SK-N-SH (cell line): ENCODE measurements around the gene FAT2. TPM values are rescaled to one million over a fixed set of nuclear protein-coding genes. Genes with fewer than 3 reads are reported as not detected.

ENCODE experiments used
- CTCF ChIA-PET: fragments of 300-600, 350-600 bp; formaldehyde crosslinking; extraction: SDS; loops from one replicate; lab custom pipeline; 2021; lab: Yijun Ruan, JAX
- POLR2A ChIA-PET: fragments of 350-600 bp; sonication (Branson Sonifier 250); formaldehyde crosslinking; extraction: SDS; loops from one replicate; lab custom pipeline; 2020; ENCODE audit warnings: antibody characterized with exemption, inconsistent platforms; lab: Yijun Ruan, JAX
- DNase-seq: peaks from one replicate; pipeline ENCODE4 v3.0.0; 2012
- H2AFZ ChIP-seq: fragments of 200-600 bp; sonication (generic); 2 replicates; pipeline ENCODE4 v1.8.1; 2016; ENCODE audit warnings: antibody characterized with exemption, mild to moderate bottlenecking, low read depth
- H3F3A ChIP-seq: fragments of 200-600 bp; sonication (generic); replicated peaks from 2 replicates; pipeline ENCODE3; 2016; ENCODE audit warnings: antibody characterized with exemption, mild to moderate bottlenecking; ENCODE audit not compliant: insufficient read depth
- H3K27ac ChIP-seq, 2 experiments: fragments of 200-500 bp in 1 of 2; fragments of 200-600 bp in 1 of 2; sonication (Bioruptor generic) in 1 of 2; sonication (generic), shearing (Covaris generic) in 1 of 2; 2 replicates each; pipeline versions ENCODE4 v1.5.1 to v1.6.1; 2014 to 2016; ENCODE audit warnings: low read depth in 2 of 2, inconsistent platforms in 1 of 2, low read length in 1 of 2, mild to moderate bottlenecking in 1 of 2, mixed read lengths in 1 of 2
- H3K27me3 ChIP-seq: fragments of 200-600 bp; sonication (generic), shearing (Covaris generic); 2 replicates; pipeline ENCODE4 v1.6.1; 2016; ENCODE audit warnings: mixed run types; ENCODE audit not compliant: insufficient read depth
- H3K36me3 ChIP-seq, 2 experiments: fragments of 200-500 bp in 1 of 2; fragments of 200-600 bp in 1 of 2; sonication (Bioruptor generic) in 1 of 2; sonication (generic) in 1 of 2; replicated peaks in 1 of 2; 2 replicates each; pipeline versions ENCODE3 to v1.5.1; 2014 to 2016; ENCODE audit warnings: low read length in 1 of 2, mild to moderate bottlenecking in 1 of 2; ENCODE audit not compliant: insufficient read depth in 2 of 2, control insufficient read depth in 1 of 2
- H3K4me1 ChIP-seq, 2 experiments: fragments of 200-500 bp in 1 of 2; fragments of 200-600 bp in 1 of 2; sonication (Bioruptor generic) in 1 of 2; sonication (generic), shearing (Covaris generic) in 1 of 2; 2 replicates each; pipeline versions ENCODE4 v1.5.1 to v1.6.1; 2014 to 2016; ENCODE audit warnings: low read depth in 1 of 2, low read length in 1 of 2, mixed run types in 1 of 2; ENCODE audit not compliant: insufficient read depth in 2 of 2, control insufficient read depth in 1 of 2
- H3K4me2 ChIP-seq: fragments of 200-600 bp; sonication (generic), shearing (Covaris generic); 2 replicates; pipeline ENCODE4 v1.6.1; 2017; ENCODE audit warnings: mixed run types
- H3K4me3 ChIP-seq, 2 experiments: fragments of 200-500 bp in 1 of 2; fragments of 200-600 bp in 1 of 2; sonication (Bioruptor generic) in 1 of 2; sonication (generic), shearing (Covaris generic) in 1 of 2; 2 replicates each; pipeline versions ENCODE4 v1.5.1 to v1.8.1; 2014 to 2016; ENCODE audit warnings: low read depth in 2 of 2, inconsistent platforms in 1 of 2, low read length in 1 of 2, mild to moderate bottlenecking in 1 of 2, mixed read lengths in 1 of 2, moderate library complexity in 1 of 2
- H3K79me2 ChIP-seq: fragments of 200-600 bp; sonication (generic); 2 replicates; pipeline ENCODE4 v1.8.1; 2017; ENCODE audit warnings: mild to moderate bottlenecking; ENCODE audit not compliant: insufficient read depth
- H3K9ac ChIP-seq: fragments of 200-600 bp; sonication (generic); 2 replicates; pipeline ENCODE4 v1.6.1; 2017; ENCODE audit warnings: mixed run types
- H3K9me2 ChIP-seq: fragments of 200-600 bp; sonication (generic); 2 replicates; pipeline ENCODE4 v1.6.1; 2017; ENCODE audit warnings: mixed run types
- H3K9me3 ChIP-seq: fragments of 200-600 bp; sonication (generic); 2 replicates; pipeline ENCODE4 v1.6.1; 2017; ENCODE audit warnings: mixed run types, mild to moderate bottlenecking, moderate library complexity
- H4K20me1 ChIP-seq: fragments of 200-600 bp; sonication (generic); 2 replicates; pipeline ENCODE4 v1.6.1; 2017; ENCODE audit warnings: mild to moderate bottlenecking, mixed run types; ENCODE audit not compliant: insufficient read depth
- ELF1 ChIP-seq: IDR thresholded peaks from 2 replicates; pipeline ENCODE4 v1.4.0; 2012
- FOSL2 ChIP-seq: IDR thresholded peaks from 2 replicates; pipeline ENCODE4 v1.4.0; 2012; ENCODE audit warnings: low read depth, mild to moderate bottlenecking, moderate library complexity, borderline replicate concordance
- FOXJ3 ChIP-seq: sonication (generic); formaldehyde crosslinking; IDR thresholded peaks from 2 replicates; pipeline ENCODE4 v1.5.1; 2020; ENCODE audit warnings: mild to moderate bottlenecking, missing genetic modification reagents
- FOXM1 ChIP-seq: IDR thresholded peaks from 2 replicates; pipeline ENCODE4 v1.4.0; 2012; ENCODE audit warnings: low read depth, mild to moderate bottlenecking
- MAX ChIP-seq: IDR thresholded peaks from 2 replicates; pipeline ENCODE4 v1.4.0; 2012; ENCODE audit warnings: low read depth
- MEF2A ChIP-seq: IDR thresholded peaks from 2 replicates; pipeline ENCODE4 v1.4.0; 2012; ENCODE audit warnings: low read depth, borderline replicate concordance
- MXI1 ChIP-seq: IDR thresholded peaks from 2 replicates; pipeline ENCODE4 v1.6.1; 2012; ENCODE audit warnings: mild to moderate bottlenecking, low read depth, low read length, improper control_type of control experiment
- NFIC ChIP-seq: IDR thresholded peaks from 2 replicates; pipeline ENCODE4 v1.4.0; 2012; ENCODE audit warnings: borderline replicate concordance
- PBX3 ChIP-seq: IDR thresholded peaks from 2 replicates; pipeline ENCODE4; 2012
- RAD21 ChIP-seq: IDR thresholded peaks from 2 replicates; pipeline ENCODE4 v1.6.1; 2012; ENCODE audit warnings: mild to moderate bottlenecking, low read length
- RFX5 ChIP-seq: IDR thresholded peaks from 2 replicates; pipeline ENCODE4 v1.6.1; 2012; ENCODE audit warnings: mild to moderate bottlenecking, improper control_type of control experiment, low read length
- SMC3 ChIP-seq: IDR thresholded peaks from 2 replicates; pipeline ENCODE4 v1.6.1; 2012; ENCODE audit warnings: low read depth, low read length, improper control_type of control experiment
- TCF12 ChIP-seq: IDR thresholded peaks from 2 replicates; pipeline ENCODE4 v1.4.0; 2012
- TEAD4 ChIP-seq: IDR thresholded peaks from 2 replicates; pipeline ENCODE4 v1.4.0; 2012; ENCODE audit warnings: mild to moderate bottlenecking, borderline replicate concordance; ENCODE audit not compliant: insufficient read depth
- USF1 ChIP-seq: IDR thresholded peaks from 2 replicates; pipeline ENCODE4 v1.4.0; 2012; ENCODE audit warnings: low read depth, borderline replicate concordance
- USF2 ChIP-seq: fragments of 150-350 bp; IDR thresholded peaks from 2 replicates; pipeline ENCODE4 v1.6.1; 2017; ENCODE audit warnings: antibody characterized with exemption, low read length, low read depth, borderline replicate concordance
- YY1 ChIP-seq: IDR thresholded peaks from 2 replicates; pipeline ENCODE4 v1.4.0; 2012; ENCODE audit warnings: low read depth, mild to moderate bottlenecking
- WGBS: methylation state at CpG from one replicate; pipeline ENCODE4 v1.1.6; 2017; ENCODE audit warnings: low lambda C conversion rate; 5-methylcytosine and 5-hydroxymethylcytosine counted together
- polyA plus RNA-seq, 3 experiments: library from polyadenylated mRNA; depleted of rRNA; stranded (reverse); fragments of >200 nt; gene quantifications; 2 replicates each; pipeline ENCODE4 v1.2.3, GENCODE V29; 2012

FAT2 gene
- polyA plus RNA-seq, 1 of the 3 experiments (the other 2 are of a cell fraction): not detected

GRCh38 chr5:151633892-151634291 is 42.8 kb upstream of the FAT2 start:
- CTCF ChIA-PET: interaction anchor here (0.6 to 3.1 kb wide), 4 partner anchors 12 to 92 kb away, joined by 3 to 12 read pairs (median 4); no protein-coding TSS in a partner anchor

GRCh38 chr5:151632941-151633340 is 41.8 kb upstream of the FAT2 start:
- no peak for DNase-seq
- no peak for TF ChIP-seq MXI1
- TF ChIP-seq NFIC: no peak
- no peak for TF ChIP-seq RAD21
- TF ChIP-seq YY1: no peak
- no peak for TF ChIP-seq USF1
- no peak for TF ChIP-seq FOXM1
- Histone ChIP-seq H3K9ac (no peak overlapping the region), H3K4me1 (no peaks in the 10 kb centered on the region), H3K9me3 (no peaks in the 10 kb centered on the region), H4K20me1 (no peaks in the 10 kb centered on the region), H3K4me3 (no peak overlapping the region), H3K36me3 (no peaks in the 10 kb centered on the region), H3K27me3 (peaks cover 23% of the 10 kb centered on the region; the same call in 1 of the 2 replicates), H3K4me2 (no peak overlapping the region), H3K9me2 (no peaks in the 10 kb centered on the region), H2AFZ (no peak overlapping the region), H3F3A (no peaks in the 10 kb centered on the region), H3K27ac (no peak overlapping the region), H3K79me2 (no peaks in the 10 kb centered on the region)
- 49% methylated on average over 4 of the region's 8 CpGs for WGBS
- CTCF ChIA-PET: interaction anchor here (1.0 to 3.1 kb wide), 3 partner anchors 19 to 49 kb away, joined by 3 to 12 read pairs (median 5); no protein-coding TSS in a partner anchor
- POLR2A ChIA-PET: no interaction called here

More at GRCh38 chr5:151633892-151634291, 42.8 kb upstream of the FAT2 start:
- no peaks in the 10 kb centered on the region for H3F3A ChIP-seq
- H3K9me2 ChIP-seq: no peaks in the 10 kb centered on the region
- peaks cover 25% of the 10 kb centered on the region; the same call in 1 of the 2 replicates for H3K27me3 ChIP-seq
- no peaks in the 10 kb centered on the region for H3K79me2 ChIP-seq
- no peak overlapping the region for H2AFZ ChIP-seq
- DNase-seq: no peak
- H3K36me3 ChIP-seq: no peaks in the 10 kb centered on the region
- H3K9ac ChIP-seq: no peak overlapping the region
- no peak overlapping the region for H3K27ac ChIP-seq
- no peak overlapping the region for H3K4me3 ChIP-seq
- H4K20me1 ChIP-seq: no peaks in the 10 kb centered on the region
- no peaks in the 10 kb centered on the region for H3K4me1 ChIP-seq
- TF ChIP-seq TCF12 (no peak), MEF2A (no peak), TEAD4 (no peak), MAX (no peak), RFX5 (no peak), ELF1 (no peak), FOXM1 (no peak), FOXJ3 (CRISPR knock-in tag) (no peak), SMC3 (no peak), PBX3 (no peak), FOSL2 (no peak), YY1 (no peak), USF2 (no peak)
- H3K9me3 ChIP-seq: no peaks in the 10 kb centered on the region
- POLR2A ChIA-PET: no interaction called here
- no peak overlapping the region for H3K4me2 ChIP-seq
- 27% methylated on average over 1 of the region's 1 CpG for WGBS
